Left ventricle myocardium inferior (tissue), 1 donor: ENCODE results near the gene PSMA5. TPM values are rescaled to one million over a fixed set of nuclear protein-coding genes. Genes with fewer than 3 reads are reported as not detected.

Experiments
- DNase-seq: peaks from one replicate; pipeline ENCODE4 v3.0.0-alpha.2; 2020
- H3K27ac ChIP-seq: fragments of 200-600 bp; replicated peaks from 2 replicates; pipeline ENCODE4 v1.8.0; 2021
- H3K27me3 ChIP-seq: fragments of 200-600 bp; 2 replicates; pipeline ENCODE4 v1.8.0; 2021; ENCODE audit warnings: low read depth
- H3K36me3 ChIP-seq: fragments of 200-600 bp; 2 replicates; pipeline ENCODE4 v1.8.0; 2021
- H3K4me1 ChIP-seq: fragments of 200-600 bp; 2 replicates; pipeline ENCODE4 v1.8.0; 2021
- H3K4me3 ChIP-seq: fragments of 200-600 bp; 2 replicates; pipeline ENCODE4 v1.8.0; 2021; ENCODE audit warnings: mild to moderate bottlenecking, moderate library complexity
- H3K9me3 ChIP-seq: fragments of 200-600 bp; replicated peaks from 2 replicates; pipeline ENCODE4 v1.8.0; 2021
- intact Hi-C: fragments of 100-400 bp; cut with micrococcal nuclease; formaldehyde crosslinking; loops from one replicate; pipeline ENCODE4 v1.11.0; 2022
- total RNA-seq: library from RNA; stranded (reverse); fragmentation: NEBNext Ultra II Directional; extraction: Animal tissue kit (Norgen Biotek cat#: 25700); gene quantifications from one replicate; pipeline ENCODE4 v1.2.1, GENCODE V29; 2021
- TF ChIP-seq, protein P1 (sequence below): fragments of 200-600 bp; IDR thresholded peaks from 2 replicates; pipeline ENCODE4 v1.8.0; 2021; ENCODE audit warnings: antibody characterized with exemption, mild to moderate bottlenecking, borderline replicate concordance
- donor health status: DM: no; HTN: yes; CAD: no; lungs with severe emphysema.

Gene PSMA5
- total RNA-seq, 1 donor from 2014 or later = 49.9 TPM

DNA sequence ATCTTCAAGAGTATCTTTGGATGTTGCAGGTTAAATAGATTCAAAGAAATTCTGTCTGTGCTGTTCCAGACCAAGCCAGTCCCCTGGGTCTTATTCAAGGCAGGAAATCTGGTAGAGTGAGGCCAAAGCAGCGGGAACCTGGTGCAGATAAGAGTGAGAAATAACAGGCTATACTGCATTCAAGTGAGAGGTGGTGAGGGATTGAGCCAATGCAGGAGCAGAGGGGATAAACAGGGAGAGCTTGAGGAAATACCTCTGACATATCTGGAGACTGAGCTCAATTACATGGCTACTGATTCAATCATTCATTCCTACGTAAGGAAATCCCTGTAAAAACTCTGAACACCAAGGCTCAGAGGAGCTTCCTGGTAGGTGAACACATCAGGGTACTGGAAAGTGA, 17.2 kb upstream of the PSMA5 start:
- Histone ChIP-seq H3K4me3 (no peak overlapping the region), H3K27ac (no peak overlapping the region), H3K9me3 (no peaks in the 10 kb centered on the region), H3K4me1 (no peaks in the 10 kb centered on the region), H3K36me3 (no peaks in the 10 kb centered on the region), H3K27me3 (peaks cover 32% of the 10 kb centered on the region)
- no peak for DNase-seq
- intact Hi-C loops = no loop called here
- TF ChIP-seq, protein P1, sequence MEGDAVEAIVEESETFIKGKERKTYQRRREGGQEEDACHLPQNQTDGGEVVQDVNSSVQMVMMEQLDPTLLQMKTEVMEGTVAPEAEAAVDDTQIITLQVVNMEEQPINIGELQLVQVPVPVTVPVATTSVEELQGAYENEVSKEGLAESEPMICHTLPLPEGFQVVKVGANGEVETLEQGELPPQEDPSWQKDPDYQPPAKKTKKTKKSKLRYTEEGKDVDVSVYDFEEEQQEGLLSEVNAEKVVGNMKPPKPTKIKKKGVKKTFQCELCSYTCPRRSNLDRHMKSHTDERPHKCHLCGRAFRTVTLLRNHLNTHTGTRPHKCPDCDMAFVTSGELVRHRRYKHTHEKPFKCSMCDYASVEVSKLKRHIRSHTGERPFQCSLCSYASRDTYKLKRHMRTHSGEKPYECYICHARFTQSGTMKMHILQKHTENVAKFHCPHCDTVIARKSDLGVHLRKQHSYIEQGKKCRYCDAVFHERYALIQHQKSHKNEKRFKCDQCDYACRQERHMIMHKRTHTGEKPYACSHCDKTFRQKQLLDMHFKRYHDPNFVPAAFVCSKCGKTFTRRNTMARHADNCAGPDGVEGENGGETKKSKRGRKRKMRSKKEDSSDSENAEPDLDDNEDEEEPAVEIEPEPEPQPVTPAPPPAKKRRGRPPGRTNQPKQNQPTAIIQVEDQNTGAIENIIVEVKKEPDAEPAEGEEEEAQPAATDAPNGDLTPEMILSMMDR = no peak

DNA sequence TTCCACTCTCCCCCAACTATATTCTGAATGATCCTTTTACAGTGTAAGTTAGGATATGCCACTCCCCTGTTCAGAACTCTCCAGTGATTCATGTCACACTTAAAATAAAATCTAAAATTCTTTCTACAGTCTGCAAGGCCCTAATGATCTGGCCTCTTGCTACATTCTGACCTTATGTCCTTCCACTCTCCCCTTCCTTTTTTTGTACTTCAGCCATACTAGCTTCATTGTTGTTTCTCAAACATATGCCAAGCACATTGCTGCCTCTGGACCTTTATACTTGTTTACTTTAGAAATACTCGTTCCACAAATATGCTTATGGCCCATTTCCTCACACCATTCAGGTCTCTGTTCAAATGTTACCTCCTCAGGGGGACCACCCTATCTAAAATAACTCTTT, 14.8 kb upstream of the PSMA5 start:
- intact Hi-C loops = no loop called here

DNA sequence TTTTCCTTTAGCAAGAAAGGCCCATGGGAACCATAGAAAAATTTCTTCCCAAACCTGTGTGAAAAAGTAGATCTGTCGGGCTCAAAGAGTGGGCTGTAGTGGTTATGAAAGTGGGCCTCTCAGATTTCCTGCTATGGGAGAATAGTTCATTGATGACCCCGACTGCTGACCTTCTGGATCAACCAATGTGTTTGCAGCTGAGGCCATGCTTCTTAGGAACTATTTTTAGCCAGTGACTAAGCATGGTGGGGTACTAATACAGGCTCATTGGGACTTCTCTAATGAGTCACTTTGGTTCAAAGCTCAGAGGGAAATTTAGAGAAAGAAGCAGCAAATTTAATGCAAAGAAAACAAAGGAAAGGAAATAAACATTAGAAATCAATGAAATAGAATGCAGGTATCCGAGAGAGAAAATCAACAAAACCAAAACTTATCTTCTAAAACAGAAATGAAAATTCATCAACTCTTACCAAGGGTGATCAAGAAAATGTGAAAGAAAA, 12.6 kb upstream of the PSMA5 start:
- Histone ChIP-seq H3K27ac (peak overlapping the region; percentile 50), H3K36me3 (no peaks in the 10 kb centered on the region)
- no peak for DNase-seq

More for the DNA sequence above, 14.8 kb upstream of the PSMA5 start:
- H3K36me3 ChIP-seq = no peaks in the 10 kb centered on the region
- no peak overlapping the region for H3K4me3 ChIP-seq
- no peak overlapping the region for H3K27ac ChIP-seq
- no peaks in the 10 kb centered on the region for H3K4me1 ChIP-seq
- H3K27me3 ChIP-seq = peaks cover 18% of the 10 kb centered on the region
- H3K9me3 ChIP-seq = no peaks in the 10 kb centered on the region
- TF ChIP-seq, protein P1 = no peak
- DNase-seq = no peak

GRCh38 chr1:109434484-109434883, 8.2 kb upstream of the PSMA5 start:
- no peak for DNase-seq
- H3K4me3 ChIP-seq = no peak overlapping the region
- H3K36me3 ChIP-seq = no peaks in the 10 kb centered on the region
- no peaks in the 10 kb centered on the region for H3K27me3 ChIP-seq
- intact Hi-C loops = no loop called here
- no peaks in the 10 kb centered on the region for H3K9me3 ChIP-seq
- TF ChIP-seq, protein P1 = no peak
- H3K27ac ChIP-seq = no peak overlapping the region
- no peaks in the 10 kb centered on the region for H3K4me1 ChIP-seq

More for the DNA sequence above, 12.6 kb upstream of the PSMA5 start:
- Histone ChIP-seq H3K4me3 (no peak overlapping the region), H3K27me3 (peaks cover 8% of the 10 kb centered on the region), H3K4me1 (no peaks in the 10 kb centered on the region), H3K9me3 (no peaks in the 10 kb centered on the region)
- intact Hi-C loops = no loop called here
- TF ChIP-seq, protein P1 = no peak

DNA sequence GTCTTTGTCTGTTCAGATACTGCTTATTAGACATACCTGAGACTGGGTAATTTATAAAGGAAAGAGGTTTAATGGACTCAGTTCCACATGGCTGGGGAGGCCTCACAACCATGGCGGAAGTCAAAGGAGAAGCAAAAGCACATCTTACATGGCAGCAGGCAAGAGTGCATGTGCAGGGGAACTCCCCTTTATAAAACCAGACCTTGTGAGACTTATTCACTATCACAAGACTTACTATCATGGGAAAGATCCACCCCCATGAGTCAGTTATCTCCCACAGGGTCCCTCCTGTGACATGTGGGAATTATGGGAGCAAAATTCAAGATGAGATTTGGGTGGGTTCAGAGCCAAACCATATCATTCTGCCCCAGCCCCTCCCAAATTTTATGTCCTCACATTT, 7.1 kb upstream of the PSMA5 start:
- no peaks in the 10 kb centered on the region for H3K4me1 ChIP-seq
- no peak for DNase-seq
- H3K9me3 ChIP-seq = no peaks in the 10 kb centered on the region
- H3K27me3 ChIP-seq = no peaks in the 10 kb centered on the region
- H3K27ac ChIP-seq = no peak overlapping the region
- H3K4me3 ChIP-seq = no peak overlapping the region
- H3K36me3 ChIP-seq = no peaks in the 10 kb centered on the region
- TF ChIP-seq, protein P1 = no peak
- intact Hi-C loops = no loop called here
